Measurements from ENCODE around the gene MYH11.
"Not testable (repeated sequence)": the region's sequence is repeated elsewhere in the genome, so short reads cannot be mapped to it uniquely, and the experiment has no call there.

MYH11 gene

DNA sequence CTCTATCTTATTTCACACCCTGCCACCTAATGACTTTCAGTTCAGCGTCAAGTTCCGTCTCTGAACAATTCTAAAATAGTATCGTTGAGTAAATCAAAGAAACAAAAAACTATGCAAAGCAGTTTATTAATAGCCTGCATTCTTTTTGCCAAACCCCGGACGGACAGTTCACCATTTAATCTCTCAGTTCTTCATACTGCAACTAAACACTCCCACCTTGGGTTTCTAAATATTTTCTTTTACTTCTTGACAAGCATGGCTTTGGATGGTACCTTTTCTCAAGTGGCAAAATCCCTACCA is 1.2 kb downstream of the MYH11 start:
- Mint-ChIP-seq H3K9me3 (no peaks in the 10 kb centered on the region), H3K27ac (no peak overlapping the region), H3K27me3 (ENCODE audit: low read depth) (peaks cover 67% of the 10 kb centered on the region), H3K4me3 (peak overlapping the region in 2 of 3 experiments; percentile 39 to 69), H3K36me3 (ENCODE audit: low read depth) (no peaks in the 10 kb centered on the region), H3K4me1 (peaks cover 19% of the 10 kb centered on the region)
- TF ChIP-seq, protein P1, sequence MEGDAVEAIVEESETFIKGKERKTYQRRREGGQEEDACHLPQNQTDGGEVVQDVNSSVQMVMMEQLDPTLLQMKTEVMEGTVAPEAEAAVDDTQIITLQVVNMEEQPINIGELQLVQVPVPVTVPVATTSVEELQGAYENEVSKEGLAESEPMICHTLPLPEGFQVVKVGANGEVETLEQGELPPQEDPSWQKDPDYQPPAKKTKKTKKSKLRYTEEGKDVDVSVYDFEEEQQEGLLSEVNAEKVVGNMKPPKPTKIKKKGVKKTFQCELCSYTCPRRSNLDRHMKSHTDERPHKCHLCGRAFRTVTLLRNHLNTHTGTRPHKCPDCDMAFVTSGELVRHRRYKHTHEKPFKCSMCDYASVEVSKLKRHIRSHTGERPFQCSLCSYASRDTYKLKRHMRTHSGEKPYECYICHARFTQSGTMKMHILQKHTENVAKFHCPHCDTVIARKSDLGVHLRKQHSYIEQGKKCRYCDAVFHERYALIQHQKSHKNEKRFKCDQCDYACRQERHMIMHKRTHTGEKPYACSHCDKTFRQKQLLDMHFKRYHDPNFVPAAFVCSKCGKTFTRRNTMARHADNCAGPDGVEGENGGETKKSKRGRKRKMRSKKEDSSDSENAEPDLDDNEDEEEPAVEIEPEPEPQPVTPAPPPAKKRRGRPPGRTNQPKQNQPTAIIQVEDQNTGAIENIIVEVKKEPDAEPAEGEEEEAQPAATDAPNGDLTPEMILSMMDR (IDR thresholded peaks at IDR 0.05; ENCODE audit: unreplicated experiment in 3 of 3) = no peak

DNA sequence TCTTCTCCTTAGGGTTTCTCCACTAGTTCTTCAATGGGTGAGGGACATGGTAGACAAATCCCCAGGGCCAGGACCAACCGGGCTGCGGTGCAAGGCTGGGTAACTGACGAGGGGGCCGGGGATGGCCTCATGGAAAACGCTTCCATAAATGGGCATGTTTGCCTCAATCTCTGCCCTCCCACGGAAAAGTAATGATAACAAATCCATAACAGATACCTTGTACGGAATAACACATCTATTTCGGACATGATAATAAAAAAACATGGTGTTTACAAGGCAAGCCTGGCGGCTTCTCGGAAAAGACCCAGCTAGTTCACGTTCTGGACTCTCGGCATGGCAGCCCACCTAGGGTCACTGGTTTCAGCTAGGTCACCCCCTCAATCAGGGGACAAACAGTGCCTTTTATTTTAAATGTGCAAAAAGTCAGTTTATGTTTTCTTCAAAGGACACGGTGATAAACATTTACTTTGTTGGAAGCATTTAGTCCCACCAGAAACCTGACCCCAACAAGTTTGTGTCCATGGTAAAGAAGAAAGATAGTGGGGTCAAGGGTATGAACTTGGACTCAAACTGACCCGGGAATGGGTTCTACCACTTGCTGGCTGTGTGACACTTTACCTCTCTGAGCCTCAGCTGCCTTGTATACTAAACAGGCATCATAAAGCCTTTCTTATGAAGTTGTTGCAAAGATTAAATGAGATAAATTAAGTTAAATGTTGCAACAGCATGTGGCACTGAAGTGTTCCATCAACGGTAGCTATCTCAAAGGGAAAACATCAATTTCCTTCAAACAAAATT is 1.7 kb downstream of the MYH11 start:
- Mint-ChIP-seq H3K4me1 (peaks cover 19% of the 10 kb centered on the region), H3K36me3 (ENCODE audit: low read depth) (no peaks in the 10 kb centered on the region), H3K27ac (no peak overlapping the region), H3K27me3 (ENCODE audit: low read depth) (peaks cover 71% of the 10 kb centered on the region), H3K4me3 (peak overlapping the region in 2 of 3 experiments; percentile 39 to 69), H3K9me3 (no peaks in the 10 kb centered on the region)
- TF ChIP-seq, protein P1 (IDR thresholded peaks at IDR 0.05; ENCODE audit: unreplicated experiment in 3 of 3) = no peak

DNA sequence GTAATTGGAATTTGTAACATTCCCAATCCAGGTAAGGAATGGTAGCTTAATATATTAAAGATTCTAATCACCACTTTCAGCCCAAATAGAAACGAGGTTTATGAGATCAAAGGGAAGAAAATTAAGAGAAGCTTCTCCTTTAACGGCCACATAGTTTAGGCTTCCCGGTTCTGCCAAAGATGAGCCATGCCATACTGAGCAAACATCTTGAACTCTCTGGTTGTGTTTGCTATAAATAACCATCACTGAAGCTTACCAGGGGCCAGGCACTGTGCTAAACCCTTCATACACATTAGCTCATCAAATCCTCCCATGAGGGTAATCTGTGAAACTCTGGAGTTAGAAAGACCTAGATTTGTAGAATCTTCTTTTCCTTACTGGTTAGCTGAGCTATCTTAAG is 2.8 kb downstream of the MYH11 start:
- Mint-ChIP-seq H3K9me3 (no peaks in the 10 kb centered on the region), H3K4me3 (no peak overlapping the region), H3K27ac (no peak overlapping the region), H3K36me3 (ENCODE audit: low read depth) (no peaks in the 10 kb centered on the region), H3K27me3 (ENCODE audit: low read depth) (peaks cover 63% of the 10 kb centered on the region), H3K4me1 (peaks cover 19% of the 10 kb centered on the region)
- TF ChIP-seq, protein P1 (IDR thresholded peaks at IDR 0.05; ENCODE audit: unreplicated experiment in 3 of 3) = no peak

DNA sequence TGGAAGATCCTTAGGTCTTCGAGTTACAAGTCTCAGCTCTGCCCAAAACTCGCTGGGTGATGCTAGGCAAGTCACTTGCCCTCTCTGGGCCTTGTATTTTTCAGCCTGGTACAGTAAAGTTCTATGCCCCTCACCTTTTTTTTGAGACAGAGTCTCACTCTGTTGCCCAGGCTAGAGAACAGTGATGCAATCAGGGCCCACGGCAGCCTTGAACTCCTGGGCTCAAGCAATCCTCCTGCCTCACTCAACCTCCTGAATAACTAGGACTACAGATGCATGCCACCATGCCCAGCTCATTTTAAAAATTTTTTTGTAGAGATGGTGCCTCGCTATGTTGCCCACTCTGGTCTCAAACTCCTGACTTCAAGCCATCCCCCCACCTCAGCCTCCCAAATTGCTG is 3.8 kb downstream of the MYH11 start:
- Mint-ChIP-seq H3K36me3 (ENCODE audit: low read depth) (no peaks in the 10 kb centered on the region), H3K4me1 (peaks cover 18% of the 10 kb centered on the region), H3K4me3 (no peak overlapping the region), H3K9me3 (no peaks in the 10 kb centered on the region), H3K27ac (no peak overlapping the region), H3K27me3 (ENCODE audit: low read depth) (peaks cover 64% of the 10 kb centered on the region)
- TF ChIP-seq, protein P1 (IDR thresholded peaks at IDR 0.05; ENCODE audit: unreplicated experiment in 3 of 3) = no peak

DNA sequence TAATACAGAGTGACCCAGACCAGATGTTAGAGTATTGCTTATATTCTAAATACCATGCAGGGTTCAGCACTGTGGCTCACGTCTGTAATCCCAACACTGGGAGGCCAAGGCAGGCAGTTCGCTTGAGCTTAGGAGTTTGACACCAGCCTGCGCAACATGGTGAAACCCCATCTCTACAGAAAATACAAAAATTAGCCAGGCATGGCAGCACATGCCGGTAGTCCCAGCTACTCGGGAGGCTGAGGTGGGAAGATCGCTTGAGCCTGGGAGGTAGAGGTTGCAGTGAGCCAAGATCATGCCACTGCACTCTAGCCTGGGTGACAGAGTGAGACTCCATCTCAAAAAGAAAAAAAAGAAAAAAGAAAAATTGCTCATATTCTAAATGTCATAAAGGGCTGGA is 6.3 kb downstream of the MYH11 start:
- H3K4me3 Mint-ChIP-seq; H3K4me1 Mint-ChIP-seq; H3K9me3 Mint-ChIP-seq; H3K36me3 Mint-ChIP-seq (ENCODE audit: low read depth); H3K27ac Mint-ChIP-seq: not testable (repeated sequence)
- peaks cover 55% of the 10 kb centered on the region for H3K27me3 Mint-ChIP-seq (ENCODE audit: low read depth)

DNA sequence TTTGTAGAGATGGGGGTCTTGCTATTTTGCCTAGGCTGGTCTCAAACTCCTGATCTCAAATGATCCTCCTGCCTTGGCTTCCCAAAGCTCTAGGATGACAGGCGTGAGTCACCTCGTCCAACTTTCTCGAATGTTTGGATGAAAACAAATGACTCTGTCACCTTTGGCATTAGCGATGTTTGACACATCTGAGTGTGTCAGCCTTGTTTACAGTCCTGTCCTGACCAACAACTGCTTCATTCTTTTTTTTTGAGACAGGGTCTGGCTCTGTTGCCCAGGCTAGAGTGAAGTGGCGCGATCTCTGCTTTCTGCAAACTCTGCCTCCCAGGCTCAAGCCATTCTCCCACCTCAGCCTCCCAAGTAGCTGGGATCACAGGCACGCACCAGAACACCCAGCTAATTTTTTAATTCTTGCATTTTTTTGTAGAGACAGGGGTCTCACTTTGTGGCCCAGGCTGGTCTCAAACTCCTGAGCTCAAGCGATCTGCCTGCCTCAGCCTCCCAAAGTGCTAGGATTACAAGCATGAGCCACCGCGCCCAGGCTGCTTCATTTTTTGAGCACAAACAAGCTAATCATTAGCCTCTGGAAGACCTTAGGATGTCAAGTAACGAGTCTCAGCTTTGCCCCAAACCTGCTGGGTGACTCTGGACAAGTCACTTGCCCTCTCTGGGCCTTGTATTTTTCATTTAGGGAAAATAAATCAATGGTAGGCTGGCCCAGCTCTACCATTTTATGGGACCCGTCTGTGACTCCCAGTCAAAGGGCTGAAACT is 7.4 kb downstream of the MYH11 start:
- TF ChIP-seq, protein P1 (IDR thresholded peaks at IDR 0.05; ENCODE audit: unreplicated experiment in 3 of 3) = no peak
- Mint-ChIP-seq H3K9me3 (no peaks in the 10 kb centered on the region), H3K27me3 (ENCODE audit: low read depth) (peaks cover 43% of the 10 kb centered on the region), H3K27ac (no peak overlapping the region), H3K36me3 (ENCODE audit: low read depth) (no peaks in the 10 kb centered on the region), H3K4me1 (peaks cover 6% of the 10 kb centered on the region), H3K4me3 (no peak overlapping the region)
